ENCODE measurements around the gene MFSD6. TPM values are rescaled to one million over a fixed set of nuclear protein-coding genes. Genes with fewer than 3 reads are reported as not detected.

The MFSD6 gene
- total and polyA plus RNA-seq, 2 of the 8 experiments (the other 6 are each of a cell fraction or from before 2014, with no cell fraction given): 1.8 to 5.1 TPM

DNA sequence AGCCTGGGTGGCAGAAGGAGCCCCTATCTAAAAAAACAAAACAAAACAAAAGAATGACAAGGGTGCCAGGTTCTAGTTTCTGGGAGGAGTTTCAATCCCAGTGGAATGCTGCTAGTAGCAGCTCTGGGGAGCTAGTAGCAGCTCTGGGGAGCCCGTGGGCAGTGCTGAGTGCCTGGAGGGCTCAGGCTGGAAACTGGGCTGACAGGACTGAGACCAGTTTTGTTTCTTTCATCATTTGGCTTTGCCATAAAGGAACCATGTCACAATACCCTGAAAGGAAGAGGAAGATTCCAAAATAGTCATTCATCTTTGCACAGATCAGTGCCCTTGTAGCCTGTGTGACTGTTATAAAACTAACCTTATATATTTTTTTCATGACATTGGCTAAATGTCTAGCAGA, 10.6 kb downstream of the MFSD6 start:
- Histone ChIP-seq H3K4me3 (ENCODE audit: extremely low read depth in 1 of 4, insufficient read depth in 2 of 4, low read depth in 3 of 4, low read length in 4 of 4) (no peak overlapping the region), H3K36me3 (ENCODE audit: control insufficient read depth in 2 of 4, insufficient read depth in 4 of 4, low read length in 3 of 4) (no peaks in the 10 kb centered on the region), H3K79me1 (ENCODE audit: low read depth, low read length) (no peaks in the 10 kb centered on the region), H3K18ac (ENCODE audit: extremely low read depth, low read length) (no peak overlapping the region), H3K23me2 (ENCODE audit: low read depth, low read length) (no peaks in the 10 kb centered on the region), H3K14ac (ENCODE audit: insufficient read length) (no peak overlapping the region), H3K27me3 (replicated peaks in 1 of 4; ENCODE audit: control insufficient read depth in 3 of 4, extremely low read depth in 1 of 4, insufficient read depth in 3 of 4, low read length in 3 of 4) (no peaks in the 10 kb centered on the region), H3K27ac (ENCODE audit: low read depth, low read length) (no peak overlapping the region), H3K9ac (replicated peaks in 1 of 4; ENCODE audit: extremely low read depth in 1 of 4, low read depth in 3 of 4, low read length in 3 of 4) (no peak overlapping the region), H3K56ac (replicated peaks; ENCODE audit: insufficient read length, low read depth, low read length) (no peak overlapping the region), H4K8ac (ENCODE audit: extremely low read depth, insufficient read depth, low read length) (no peak overlapping the region), H2BK120ac (replicated peaks; ENCODE audit: low read depth, low read length) (no peak overlapping the region), H3K9me3 (ENCODE audit: insufficient read depth in 2 of 2, low read depth in 1 of 2, low read length in 1 of 2) (no peaks in the 10 kb centered on the region), H2BK20ac (ENCODE audit: low read length) (no peak overlapping the region), H3K23ac (ENCODE audit: insufficient read length) (no peak overlapping the region), H2AK5ac (ENCODE audit: low read depth, low read length) (no peak overlapping the region), H4K91ac (replicated peaks; ENCODE audit: insufficient read length, low read length) (no peak overlapping the region), H3K4ac (replicated peaks; ENCODE audit: insufficient read length, low read depth, low read length) (no peak overlapping the region), H4K5ac (ENCODE audit: insufficient read length, low read depth, low read length) (no peak overlapping the region), H2BK5ac (ENCODE audit: low read depth, low read length) (no peak overlapping the region), H3K79me2 (ENCODE audit: control insufficient read depth in 1 of 2, insufficient read depth in 2 of 2, low read length in 2 of 2) (no peaks in the 10 kb centered on the region), H3K4me2 (ENCODE audit: insufficient read depth in 1 of 2, low read depth in 2 of 2, low read length in 2 of 2) (no peak overlapping the region), H2BK15ac (ENCODE audit: low read length) (no peak overlapping the region), H4K20me1 (replicated peaks in 1 of 2; ENCODE audit: control insufficient read depth in 1 of 2, insufficient read depth in 2 of 2, low read length in 2 of 2) (no peaks in the 10 kb centered on the region), H2BK12ac (ENCODE audit: low read depth, low read length) (no peak overlapping the region), H3K4me1 (replicated peaks in 1 of 4; ENCODE audit: control insufficient read depth in 3 of 4, insufficient read depth in 4 of 4, low read length in 3 of 4) (peaks cover 0 to 3% (median under 1%) of the 10 kb centered on the region in 4 experiments; a peak in 6 of 7 replicates), H2AFZ (ENCODE audit: low read length) (no peak overlapping the region)
- CTCF ChIA-PET (ENCODE audit: partially characterized antibody): interaction anchor here (0.6 to 2.8 kb wide), 6 partner anchors 9 to 153 kb away, joined by 3 to 17 read pairs (median 4); no protein-coding TSS in a partner anchor
- WGBS, 2 experiments (ENCODE audit: extremely low coverage in 1 of 2, insufficient coverage in 1 of 2, insufficient read length in 1 of 2, insufficient replicate concordance in 2 of 2, low coverage in 1 of 2, low lambda C conversion rate in 2 of 2, missing lambda C conversion rate in 1 of 2): 90% methylated on average over 1 of the region's 1 CpG; no CpG with 5 or more reads in 1 of the 2 experiments
- no peak for DNase-seq (ENCODE audit: low read depth in 1 of 2, low spot score in 2 of 2)
- TF ChIP-seq KDM1A (IDR thresholded peaks at IDR 0.05; ENCODE audit: borderline replicate concordance, low read length) (no peak), CREB1 (IDR thresholded peaks at IDR 0.05) (no peak), EP300 (IDR thresholded peaks at IDR 0.05; ENCODE audit: borderline replicate concordance in 1 of 2, low read depth in 2 of 2, low read length in 2 of 2) (no peak), JUN (IDR thresholded peaks at IDR 0.05; ENCODE audit: low read depth, low read length) (no peak), RBBP5 (IDR thresholded peaks at IDR 0.05; ENCODE audit: borderline replicate concordance, low read depth, low read length) (no peak), GTF2F1 (IDR thresholded peaks at IDR 0.05; ENCODE audit: borderline replicate concordance, low read depth, low read length) (no peak), NANOG (IDR thresholded peaks at IDR 0.05; ENCODE audit: insufficient read depth, low read depth, low read length, poor library complexity, severe bottlenecking) (no peak), TAF7 (optimal IDR thresholded peaks at IDR 0.05; ENCODE audit: borderline replicate concordance, low read depth, low read length) (no peak), FOSL1 (IDR thresholded peaks at IDR 0.05; ENCODE audit: insufficient read depth, low read depth, low read length) (no peak)
- POLR2A ChIA-PET (ENCODE audit: partially characterized antibody): interaction anchor here (1.1 kb wide), 1 partner anchor 9 kb away, joined by 4 read pairs; no protein-coding TSS in a partner anchor
- FAIRE-seq: no peak
